Upper lobe of left lung (tissue), 4 donors: Measurements from ENCODE around the gene MITF.

Source experiments
- EP300 ChIP-seq, 4 donors: sonication (generic); formaldehyde crosslinking; IDR thresholded peaks; one replicate each; pipeline ENCODE4 v1.5.1; 2017; ENCODE audit warnings: antibody characterized with exemption in 4 of 4, control low read depth in 2 of 4
- POLR2A ChIP-seq, 4 donors: fragments of 450-650 bp; IDR thresholded peaks; one replicate each; pipeline ENCODE4 v1.5.1; 2016 to 2017; ENCODE audit warnings: antibody characterized with exemption in 4 of 4, mild to moderate bottlenecking in 2 of 4
- POLR2AphosphoS5 ChIP-seq, 2 donors: sonication (generic); formaldehyde crosslinking; IDR thresholded peaks; one replicate each; pipeline ENCODE4 v1.5.1; 2017; ENCODE audit warnings: antibody characterized with exemption in 2 of 2
- TF ChIP-seq, protein P1 (sequence below), 6 experiments: fragments of 450-650 bp in 4 of 6; fragments of 200-600 bp in 2 of 6; sonication (generic) in 2 of 6; IDR thresholded peaks; one replicate each; pipeline ENCODE4 v1.5.1; 2016 to 2019; ENCODE audit warnings: antibody characterized with exemption in 6 of 6

DNA sequence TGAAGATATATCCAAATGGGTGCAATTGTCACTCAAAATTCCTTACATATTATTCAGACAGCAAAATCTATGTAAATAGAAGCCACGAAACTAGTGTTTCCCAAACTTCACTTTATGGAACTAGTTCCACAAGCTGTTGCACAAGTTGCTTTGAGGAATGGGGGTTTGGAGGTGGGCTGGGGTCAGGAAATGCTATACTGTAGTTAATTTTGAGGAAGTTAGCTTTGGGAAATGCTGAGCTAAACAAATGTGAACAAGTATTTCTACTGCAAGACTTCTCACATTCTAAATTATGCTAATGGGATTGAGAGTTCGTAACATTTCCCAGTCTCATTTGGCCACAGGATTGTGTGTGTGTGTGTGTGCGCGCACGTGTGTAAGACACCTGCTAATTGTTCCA lies 231.6 kb downstream of the MITF start:
- TF ChIP-seq, protein P1, sequence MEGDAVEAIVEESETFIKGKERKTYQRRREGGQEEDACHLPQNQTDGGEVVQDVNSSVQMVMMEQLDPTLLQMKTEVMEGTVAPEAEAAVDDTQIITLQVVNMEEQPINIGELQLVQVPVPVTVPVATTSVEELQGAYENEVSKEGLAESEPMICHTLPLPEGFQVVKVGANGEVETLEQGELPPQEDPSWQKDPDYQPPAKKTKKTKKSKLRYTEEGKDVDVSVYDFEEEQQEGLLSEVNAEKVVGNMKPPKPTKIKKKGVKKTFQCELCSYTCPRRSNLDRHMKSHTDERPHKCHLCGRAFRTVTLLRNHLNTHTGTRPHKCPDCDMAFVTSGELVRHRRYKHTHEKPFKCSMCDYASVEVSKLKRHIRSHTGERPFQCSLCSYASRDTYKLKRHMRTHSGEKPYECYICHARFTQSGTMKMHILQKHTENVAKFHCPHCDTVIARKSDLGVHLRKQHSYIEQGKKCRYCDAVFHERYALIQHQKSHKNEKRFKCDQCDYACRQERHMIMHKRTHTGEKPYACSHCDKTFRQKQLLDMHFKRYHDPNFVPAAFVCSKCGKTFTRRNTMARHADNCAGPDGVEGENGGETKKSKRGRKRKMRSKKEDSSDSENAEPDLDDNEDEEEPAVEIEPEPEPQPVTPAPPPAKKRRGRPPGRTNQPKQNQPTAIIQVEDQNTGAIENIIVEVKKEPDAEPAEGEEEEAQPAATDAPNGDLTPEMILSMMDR (IDR thresholded peaks at IDR 0.05): no peak
- no peak for TF ChIP-seq EP300 (IDR thresholded peaks at IDR 0.05)
- no peak for TF ChIP-seq POLR2AphosphoS5 (IDR thresholded peaks at IDR 0.05)
- TF ChIP-seq POLR2A (IDR thresholded peaks at IDR 0.05): no peak
